Measurements from ENCODE around the gene TIMM10B.
A peak's percentile ranks its signal among the peaks of the same experiment; 100 is the strongest.

The TIMM10B gene, protein sequence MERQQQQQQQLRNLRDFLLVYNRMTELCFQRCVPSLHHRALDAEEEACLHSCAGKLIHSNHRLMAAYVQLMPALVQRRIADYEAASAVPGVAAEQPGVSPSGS

DNA sequence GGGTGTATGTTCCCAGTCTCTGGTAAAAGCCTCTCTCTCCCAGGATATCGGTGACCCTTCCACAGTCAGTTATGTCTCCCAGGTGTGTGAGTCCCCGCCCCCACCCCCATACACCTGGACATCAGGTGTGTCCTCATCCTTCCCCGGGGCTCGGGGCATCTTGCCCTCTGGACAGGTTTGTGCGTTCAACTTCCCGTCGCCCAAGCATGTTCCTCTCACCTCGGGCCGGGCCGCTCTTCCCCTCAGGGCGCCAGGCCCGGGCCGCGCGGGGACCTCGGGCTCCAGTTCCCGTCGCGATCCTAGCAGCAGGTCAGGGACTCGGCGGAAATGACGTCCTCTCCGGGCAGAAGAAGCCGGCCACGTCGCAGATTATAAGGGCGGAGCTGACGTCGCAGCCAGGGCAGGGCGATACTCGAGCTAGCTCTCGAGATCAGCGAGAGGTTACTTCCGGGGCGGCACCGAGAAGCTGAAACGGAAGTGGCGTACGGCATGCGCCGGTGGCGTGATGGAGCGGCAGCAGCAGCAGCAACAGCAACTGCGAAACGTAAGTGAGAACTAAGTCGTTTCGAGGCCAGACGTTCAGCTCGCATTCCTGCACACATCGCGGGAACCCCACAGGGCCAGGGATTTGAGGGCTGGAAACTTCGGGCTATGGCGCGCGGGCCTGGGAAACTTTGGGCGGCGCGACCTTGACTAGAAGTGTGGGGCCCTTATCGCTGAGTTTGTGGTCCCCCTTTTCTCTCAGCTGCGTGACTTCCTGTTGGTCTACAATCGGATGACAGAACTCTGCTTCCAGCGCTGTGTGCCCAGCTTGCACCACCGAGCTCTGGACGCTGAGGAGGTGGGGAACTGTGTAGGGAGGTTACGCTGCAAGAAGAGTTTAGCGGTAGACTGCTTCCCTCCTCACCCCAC is at the start of gene TIMM10B, which contains the start of gene ARFIP2:
Gene TIMM10B (plus strand): TSS at position 490 of the 912 bp plus-strand sequence. CDS start 16 bp downstream, at position 506.
Gene ARFIP2 (minus strand): TSS at position 320 of the 912 bp plus-strand sequence. CDS start 910 bp downstream, outside the sequence.
- peak; percentile 99 for DNase-seq (ENCODE audit: low spot score)

DNA sequence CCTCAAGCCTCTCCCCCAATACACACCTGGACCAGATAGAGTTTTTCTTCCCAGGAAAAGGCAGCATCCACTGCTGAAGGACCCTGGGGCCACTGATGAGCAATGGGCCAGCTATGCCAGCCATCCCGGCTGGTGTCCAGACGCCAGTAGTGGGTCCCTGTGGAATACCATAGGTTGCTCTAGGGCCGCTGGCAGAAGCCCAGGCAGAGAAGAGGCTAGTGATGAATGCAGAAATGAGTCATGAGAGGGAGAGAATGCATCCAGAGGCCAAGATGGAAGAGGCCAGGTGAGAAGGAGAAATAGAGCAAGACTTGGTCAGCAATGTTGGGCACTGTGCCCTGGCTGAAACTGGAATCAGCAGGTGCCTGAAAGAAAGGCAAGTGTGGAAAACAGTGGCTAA is 49.4 kb upstream of the TIMM10B start:
- no peak for DNase-seq (ENCODE audit: low spot score)

DNA sequence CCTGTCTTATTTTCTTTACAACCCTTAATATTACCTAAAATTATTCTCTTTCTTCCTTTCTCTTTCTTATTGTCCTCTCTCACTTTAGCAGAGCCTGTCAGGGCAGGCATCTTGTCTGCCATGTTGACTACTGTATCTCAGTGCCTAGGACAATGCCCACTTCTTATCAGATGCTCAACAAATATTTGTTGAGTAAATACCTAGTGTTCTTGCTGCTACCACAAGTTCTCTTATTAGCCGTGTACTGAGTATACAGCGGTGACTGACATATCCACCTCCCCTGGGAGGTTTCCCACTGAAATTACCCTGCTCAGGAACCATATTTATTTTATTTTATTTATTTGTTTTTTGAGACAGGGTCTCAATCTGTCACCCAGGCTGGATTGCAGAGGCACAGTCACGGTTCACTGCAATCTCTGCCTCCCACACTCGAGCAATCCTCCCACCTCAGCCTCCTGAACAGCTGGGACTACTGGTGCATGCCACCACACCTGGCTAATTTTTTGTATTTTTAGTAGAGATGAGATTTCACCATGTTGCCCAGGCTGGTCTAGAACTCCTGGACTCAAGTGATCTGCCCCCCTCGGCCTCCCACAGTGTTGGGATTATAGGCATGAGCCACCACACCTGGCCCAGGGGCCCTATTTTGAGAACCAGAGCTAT is 47.2 kb upstream of the TIMM10B start:
- DNase-seq (ENCODE audit: low spot score): no peak

DNA sequence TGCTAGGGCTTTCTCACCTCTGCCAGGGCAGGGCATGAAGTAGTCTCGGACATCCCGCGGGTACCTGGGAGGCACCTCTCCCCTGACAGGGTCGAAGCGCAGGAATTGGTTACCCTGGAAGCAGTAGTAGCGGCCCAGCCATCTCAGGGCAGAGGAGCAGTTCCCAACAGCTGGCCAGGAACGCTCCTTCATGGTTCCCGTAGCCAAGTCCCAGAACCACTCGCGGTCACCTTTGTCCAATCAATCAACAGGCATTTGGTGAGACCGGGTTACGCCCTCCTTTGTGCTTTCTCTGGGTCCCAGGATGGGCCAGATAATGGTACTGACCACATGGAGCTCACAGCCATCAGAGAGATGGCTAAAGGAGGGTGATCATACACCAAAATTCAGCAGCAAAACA is 43.9 kb upstream of the TIMM10B start:
- DNase-seq (ENCODE audit: low spot score): no peak

DNA sequence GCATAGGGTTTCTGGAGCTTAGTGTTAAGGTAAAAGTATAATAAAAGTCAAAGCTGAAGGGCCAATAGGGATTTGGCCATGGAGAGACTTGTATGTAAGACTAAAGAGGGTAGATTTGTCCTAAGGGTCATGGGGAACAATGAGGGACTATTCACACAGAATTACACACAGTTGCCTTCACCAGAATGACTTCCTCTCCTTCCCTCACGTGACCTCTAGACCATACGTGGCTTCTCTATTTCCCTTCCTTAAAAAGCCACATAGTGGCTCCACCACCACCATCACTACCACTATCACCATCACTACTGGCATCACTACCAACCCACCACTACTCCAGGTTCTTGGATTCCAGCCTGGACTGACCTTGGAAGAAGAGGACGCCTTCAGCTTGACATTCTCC is 43.3 kb upstream of the TIMM10B start:
- no peak for DNase-seq (ENCODE audit: low spot score)

DNA sequence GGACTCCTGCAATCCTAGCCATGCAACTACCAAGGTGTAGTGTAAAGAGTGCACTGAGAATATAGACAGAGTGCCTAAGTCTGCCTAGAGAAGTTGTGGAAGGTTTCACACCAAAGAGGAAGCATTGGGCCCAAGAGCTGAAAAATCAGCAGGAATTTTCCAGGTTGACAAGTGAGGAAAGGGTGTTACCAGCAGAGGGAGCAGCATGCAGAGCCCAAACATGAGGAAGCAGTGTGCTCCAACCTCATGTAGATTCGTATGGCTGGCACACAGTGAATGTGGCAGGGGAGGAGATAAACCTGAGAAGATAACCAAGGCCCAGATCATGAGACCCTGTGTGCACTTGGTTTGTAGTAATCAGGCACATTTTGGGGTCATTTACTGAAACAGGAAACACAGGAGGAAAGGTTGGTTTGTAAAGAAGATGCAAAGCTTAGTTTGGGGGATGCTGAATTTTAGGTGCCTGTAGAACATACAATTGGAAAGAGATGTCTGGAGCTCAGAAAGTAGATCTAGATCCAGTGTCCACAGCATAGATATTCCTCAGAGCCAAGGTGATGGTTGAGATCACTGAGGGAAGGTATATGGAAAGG is 42.2 kb upstream of the TIMM10B start:
- peak; percentile 59 for DNase-seq (ENCODE audit: low spot score)

DNA sequence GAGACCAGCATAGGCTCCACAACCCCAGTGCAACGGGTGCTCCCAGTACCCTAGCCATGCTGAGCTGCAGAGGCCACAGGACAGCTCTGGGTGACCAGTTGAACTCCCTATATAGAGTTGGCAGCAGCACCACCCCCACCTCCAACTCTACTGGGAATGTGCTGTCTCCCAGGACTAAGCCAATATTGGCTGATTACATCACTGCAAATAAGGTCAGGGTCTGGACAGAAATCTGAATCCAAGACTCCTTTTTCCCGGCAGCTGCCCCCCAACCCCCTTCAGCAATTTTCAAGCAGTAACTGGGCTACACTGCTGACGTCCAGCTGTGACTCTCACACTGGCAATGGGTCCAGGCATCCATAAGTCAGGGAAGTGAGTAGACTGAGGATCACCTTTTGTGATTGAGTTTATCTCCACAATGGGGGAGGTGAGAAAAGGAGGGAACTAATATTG is 40.4 kb upstream of the TIMM10B start, which contains the start of gene HPX:
Gene HPX (minus strand): TSS at position 82 of the 453 bp plus-strand sequence. CDS start 24 bp downstream, at position 58.
- DNase-seq (ENCODE audit: low spot score): no peak

DNA sequence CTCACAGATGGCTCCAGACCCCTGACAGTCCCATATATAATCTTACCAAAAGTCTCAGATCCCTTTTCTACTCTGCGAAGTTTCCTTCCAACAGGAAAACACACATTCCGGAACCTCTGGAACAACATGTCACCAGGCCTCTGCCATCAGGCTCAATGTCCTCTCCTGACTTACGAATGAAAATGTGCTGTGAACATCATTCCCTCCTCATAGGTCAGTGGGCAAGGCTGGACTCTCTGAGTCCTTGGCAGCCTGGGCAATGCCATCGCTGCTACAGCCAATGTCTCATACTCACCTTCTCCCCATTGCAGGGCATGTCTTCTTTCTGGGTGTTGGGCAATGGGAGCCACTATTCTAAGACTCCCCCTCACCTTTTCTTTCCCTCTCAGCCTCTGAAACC is 38.9 kb upstream of the TIMM10B start:
- DNase-seq (ENCODE audit: low spot score): no peak

DNA sequence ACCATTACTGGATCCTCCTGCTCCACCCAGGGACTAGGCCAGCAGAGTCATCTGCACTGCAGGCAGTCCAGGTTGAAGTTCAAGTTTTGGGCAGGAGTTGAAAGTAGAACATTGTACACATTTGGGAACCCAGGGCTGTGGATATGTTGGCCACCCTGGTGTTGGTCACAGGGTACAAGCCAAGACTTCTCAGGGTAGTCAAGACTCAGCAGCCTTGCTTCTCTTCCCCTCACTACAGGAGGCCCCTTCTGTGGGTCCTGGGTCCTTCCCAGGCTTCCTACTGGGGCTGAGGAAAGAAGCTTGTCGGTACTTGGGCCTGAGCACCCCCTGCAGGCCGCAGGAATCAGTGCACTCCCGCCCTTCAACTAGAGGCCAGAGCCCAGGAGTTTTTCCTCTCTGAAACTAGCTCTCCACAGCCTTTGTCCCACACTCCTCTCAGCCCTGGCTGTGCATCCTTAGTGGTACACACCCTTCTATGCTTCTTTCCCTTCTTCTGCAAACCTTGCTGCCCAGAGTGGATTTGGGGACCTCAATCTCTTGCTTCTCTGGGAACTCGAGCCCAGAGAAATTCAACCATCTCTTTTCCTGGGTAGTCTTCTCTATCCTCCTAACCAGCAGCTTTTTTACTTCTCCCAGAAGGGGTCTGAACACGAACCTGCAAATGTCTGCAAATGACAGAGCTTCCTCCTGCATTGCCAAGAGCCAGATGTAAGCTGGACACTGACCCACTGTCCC is 37.9 kb upstream of the TIMM10B start:
- peak; percentile 61 for DNase-seq (ENCODE audit: low spot score)

DNA sequence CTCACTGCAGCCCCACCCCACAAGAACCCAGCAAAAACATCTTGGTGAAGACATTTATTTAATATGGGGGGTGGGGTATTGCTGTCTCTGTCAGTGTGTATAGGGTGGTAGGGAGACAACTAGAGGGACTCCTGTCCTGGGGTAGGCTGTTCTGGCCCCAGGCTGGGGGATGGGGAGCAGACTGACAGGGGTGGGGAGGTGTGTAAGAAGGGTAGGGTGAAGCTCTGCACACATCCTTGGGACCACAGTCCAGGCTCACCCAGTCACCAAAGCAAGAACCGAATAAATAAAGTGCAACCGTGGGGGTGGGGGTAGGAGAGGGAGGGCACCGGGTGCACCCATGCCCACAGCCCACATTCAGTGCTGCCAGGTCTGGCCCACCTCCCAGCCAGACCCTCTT is 32.7 kb upstream of the TIMM10B start:
- DNase-seq (ENCODE audit: low spot score): no peak

DNA sequence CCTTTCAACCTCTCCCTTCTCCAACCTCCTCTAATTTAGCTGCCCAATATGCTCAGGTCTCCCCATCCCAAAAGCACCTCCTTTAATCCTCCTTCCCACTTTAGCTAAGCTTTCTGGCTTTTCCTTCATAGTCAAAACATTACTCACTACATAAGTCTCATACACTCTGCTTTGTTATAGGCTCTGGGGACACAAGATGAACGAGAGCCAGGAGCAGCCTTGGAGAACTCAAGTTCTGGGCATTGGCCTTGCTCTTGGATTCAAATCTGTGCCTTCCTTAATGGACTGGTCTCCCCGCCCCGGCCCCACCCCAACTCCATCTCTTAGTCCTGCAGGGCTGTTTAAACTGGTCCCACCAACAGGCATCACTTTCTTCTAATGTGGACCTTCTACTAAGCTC is 29.1 kb upstream of the TIMM10B start:
- no peak for DNase-seq (ENCODE audit: low spot score)

DNA sequence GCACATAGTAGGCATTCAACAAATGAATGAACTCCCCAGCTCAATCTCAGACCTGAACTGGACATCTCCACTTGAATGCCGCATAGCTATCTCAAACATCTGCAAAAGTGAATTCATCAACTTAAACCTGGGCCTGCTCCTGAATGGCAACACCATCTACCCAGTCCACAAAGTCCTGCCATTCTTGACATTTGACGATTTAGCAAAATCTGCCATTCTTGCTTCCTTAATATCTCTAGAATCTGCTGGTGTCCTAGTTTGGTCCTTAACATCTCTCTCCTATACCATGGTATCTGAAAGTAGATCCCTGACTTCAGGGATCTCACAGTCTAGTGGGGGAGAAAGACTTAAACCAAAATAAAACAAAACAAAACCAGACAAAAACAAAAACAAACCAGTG is 28.1 kb upstream of the TIMM10B start:
- DNase-seq (ENCODE audit: low spot score): no peak

DNA sequence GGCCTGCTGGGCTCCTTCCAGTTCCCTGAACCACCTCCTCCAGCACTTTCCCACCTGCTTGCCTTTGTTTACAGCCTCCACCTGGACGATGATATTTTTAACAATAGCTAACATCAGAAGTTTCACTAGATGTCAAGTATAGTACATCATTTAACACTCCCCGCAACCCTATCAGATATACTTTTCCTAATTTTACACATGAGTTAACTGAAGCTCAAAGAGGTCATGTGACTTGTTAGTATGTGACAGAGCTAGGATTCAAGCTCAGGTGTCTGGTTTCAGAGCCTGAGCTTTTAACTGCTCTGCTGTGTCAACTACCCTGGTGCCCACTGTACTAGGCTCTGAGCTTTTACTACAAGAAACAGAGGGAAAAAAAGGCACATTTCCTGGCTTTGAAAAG is 26.2 kb upstream of the TIMM10B start:
- DNase-seq (ENCODE audit: low spot score): no peak

DNA sequence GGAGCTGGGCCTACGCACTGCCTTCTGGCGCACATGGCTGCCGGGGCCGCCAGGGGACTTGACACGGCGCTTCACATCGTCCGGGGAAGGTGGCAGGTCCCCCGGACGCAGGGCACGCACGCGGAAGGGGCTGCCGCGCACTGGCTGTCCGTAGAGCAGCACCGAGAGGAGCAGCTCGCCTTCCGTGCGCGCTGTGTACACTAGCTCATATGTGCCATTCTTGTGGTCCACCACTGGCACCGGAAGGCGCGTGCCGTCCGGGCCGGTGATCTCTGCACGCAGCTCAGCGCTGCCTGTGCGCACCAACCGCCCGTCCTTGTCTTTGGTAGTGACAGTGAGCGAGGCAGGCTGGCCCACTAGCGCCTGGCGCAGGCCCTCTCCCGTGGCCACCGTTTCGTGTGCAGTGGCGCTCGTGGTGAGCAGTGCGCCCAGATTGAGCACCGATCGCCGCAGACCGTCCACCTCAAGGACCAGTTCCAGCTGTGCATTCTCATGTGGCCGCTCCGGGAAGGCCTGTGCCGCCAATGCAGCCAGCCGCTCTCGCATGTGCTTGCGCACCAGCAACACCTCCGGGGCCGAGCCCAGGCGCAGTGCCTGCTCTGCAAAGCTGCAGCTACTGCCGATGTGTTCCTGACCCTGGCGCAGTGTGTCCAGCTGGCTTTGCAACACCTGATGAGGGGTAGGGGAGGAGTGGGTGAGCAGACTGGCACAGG is 24.8 kb upstream of the TIMM10B start:
- no peak for DNase-seq (ENCODE audit: low spot score)

DNA sequence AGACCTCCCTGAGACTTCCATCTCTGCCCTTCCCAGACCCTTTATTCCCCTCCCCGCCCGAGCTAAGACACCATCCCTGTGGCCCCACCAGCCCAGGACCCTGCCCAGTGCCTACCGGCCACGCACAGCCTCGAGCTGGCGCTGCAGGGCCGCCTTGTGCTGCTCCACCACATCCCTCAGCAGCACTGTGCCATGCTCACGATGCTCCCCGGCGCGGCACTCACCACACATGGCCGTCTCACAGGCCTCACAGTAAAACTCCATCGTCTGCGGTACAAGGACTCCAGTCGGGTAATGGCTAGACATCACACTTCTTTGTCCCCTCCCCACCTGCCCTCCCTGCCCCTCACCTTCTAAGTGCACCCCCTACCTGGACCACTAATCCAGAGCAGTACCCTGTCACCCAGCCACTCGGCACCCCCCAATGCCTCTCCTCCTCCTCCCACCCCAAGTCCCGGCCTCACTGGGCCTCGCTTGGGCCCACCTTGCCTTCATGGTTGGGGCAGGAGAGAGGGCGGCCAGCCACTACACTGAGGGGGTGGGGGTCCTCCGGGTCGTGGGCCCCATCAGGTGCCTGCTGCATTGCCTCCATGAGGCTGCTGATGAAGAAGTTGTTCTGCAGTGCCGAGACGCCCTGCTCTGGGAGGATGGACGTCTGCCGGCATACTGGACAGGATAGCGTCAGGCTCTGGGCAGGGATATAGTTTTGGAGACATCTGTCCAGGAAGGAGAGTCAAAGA is 23.6 kb upstream of the TIMM10B start:
- DNase-seq (ENCODE audit: low spot score): no peak

DNA sequence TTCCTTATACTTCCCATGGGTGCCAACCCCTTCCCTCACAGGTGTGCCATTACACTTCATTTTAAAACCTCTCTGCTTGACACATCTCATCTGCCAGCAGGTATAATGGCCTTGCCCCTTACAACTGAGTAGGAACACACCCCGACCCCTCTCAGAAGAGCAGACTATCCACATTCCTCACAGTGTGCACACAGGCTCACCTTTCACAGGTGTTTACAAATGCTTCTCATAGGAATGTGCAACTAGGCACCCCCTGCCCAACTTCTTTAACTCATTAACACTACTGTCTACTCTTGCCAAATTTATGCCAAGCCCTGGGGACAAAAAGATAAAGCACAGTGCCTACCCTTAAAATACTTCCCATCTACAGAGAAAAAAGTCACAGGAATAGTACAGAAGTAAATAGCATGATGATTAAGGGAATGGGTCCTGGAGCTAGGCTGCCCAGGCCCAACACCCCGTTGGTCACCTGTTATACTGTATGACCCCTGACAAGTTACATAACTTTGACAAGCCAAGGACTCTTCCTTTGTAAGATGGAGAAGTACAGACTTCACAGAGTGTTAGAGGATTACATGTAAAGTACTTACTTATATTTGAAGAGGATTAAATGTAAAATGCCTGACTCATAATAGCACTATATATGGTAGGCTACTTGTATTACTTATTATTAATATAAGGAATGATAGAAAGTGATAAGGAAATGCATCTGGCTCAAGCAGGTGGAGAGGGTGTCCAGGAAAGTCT is 22.8 kb upstream of the TIMM10B start:
- DNase-seq (ENCODE audit: low spot score): no peak

DNA sequence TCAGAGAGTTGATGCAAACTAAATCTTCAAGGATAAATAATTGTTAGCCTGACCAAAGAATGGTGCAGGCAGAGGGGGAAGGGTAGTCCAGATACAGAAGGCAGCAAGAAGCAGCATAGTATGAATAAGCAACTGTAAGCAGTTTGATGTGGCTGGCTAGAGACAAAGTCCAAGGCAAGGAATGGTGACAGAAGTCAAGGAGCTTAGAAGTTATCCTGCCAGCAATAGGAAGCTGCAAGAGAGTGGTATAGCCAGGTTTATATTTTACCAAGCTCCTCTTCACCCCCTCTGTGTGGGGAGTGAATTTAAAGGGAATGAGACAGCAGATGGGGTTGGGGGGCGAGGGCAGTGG is 22.2 kb upstream of the TIMM10B start:
- DNase-seq (ENCODE audit: low spot score): no peak

DNA sequence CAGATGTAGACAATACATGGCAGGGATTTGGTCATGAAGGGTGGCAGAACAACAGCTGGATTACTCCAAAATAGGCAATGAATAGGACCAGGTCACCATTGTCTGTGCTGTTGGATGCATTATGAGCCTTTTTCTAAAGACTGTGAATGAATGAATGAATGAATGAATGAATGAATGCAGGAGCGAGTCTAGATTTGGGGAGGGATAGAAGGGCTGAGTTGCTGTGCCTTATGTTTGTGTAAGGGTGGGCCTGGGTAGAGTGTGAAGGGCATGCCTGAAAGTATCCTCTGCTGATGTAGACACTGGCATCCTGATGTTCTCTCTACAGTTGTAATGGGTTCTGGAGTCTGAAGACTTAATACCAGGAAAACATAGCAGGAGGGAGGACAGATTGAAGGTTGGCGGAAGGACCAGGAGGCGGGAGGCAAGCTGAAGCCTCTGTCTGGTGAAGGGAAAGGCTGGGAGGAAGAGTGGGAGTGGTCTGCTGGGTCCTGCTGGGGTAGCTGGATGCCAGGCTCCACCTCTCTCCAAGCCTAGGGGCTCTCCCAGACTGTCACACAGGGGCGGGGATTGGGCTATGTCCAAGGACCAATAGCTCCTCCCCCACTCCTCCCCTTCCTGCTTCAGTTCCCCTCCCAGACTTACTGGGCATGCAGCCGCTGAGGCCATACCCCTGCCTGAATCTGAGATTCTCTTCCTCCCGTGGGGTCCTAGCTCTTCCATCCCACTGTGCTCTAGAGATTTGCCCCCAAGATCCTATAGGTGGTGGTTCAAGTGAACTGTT is 12.4 kb upstream of the TIMM10B start:
- no peak for DNase-seq (ENCODE audit: low spot score)

DNA sequence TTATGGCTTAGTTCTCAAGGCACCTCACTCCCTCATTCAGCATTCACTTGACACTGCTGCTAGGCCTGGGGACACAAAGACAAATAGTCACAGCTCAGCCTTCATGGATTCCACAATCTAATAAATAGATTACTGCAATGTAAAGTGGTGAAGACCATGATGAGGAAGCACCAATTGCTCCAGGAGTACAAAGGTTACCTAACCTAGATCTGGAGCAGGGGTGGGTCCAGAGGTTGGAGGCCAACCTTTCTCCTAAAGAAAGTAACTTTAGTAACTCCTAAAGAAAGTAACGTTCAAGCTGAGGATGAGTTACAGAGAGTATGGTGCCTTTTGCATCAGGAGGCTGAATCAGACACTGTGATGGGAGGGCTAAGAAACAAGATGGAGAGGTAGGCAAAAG is 11.7 kb upstream of the TIMM10B start:
- no peak for DNase-seq (ENCODE audit: low spot score)
